CD4-positive, alpha-beta memory T cell (primary cell): ENCODE results near the gene SPHK2. TPM values are rescaled to one million over a fixed set of nuclear protein-coding genes. Genes with fewer than 3 reads are reported as not detected.
"Not testable (repeated sequence)": the region's sequence is repeated elsewhere in the genome, so short reads cannot be mapped to it uniquely, and the experiment has no call there.

Source experiments
- CTCF ChIA-PET: fragments of 350-600 bp; sonication (Branson Sonifier 250); formaldehyde crosslinking; loops from one replicate; lab custom pipeline; 2021; ENCODE audit warnings: inconsistent platforms; ENCODE audit not compliant: partially characterized antibody; lab: Charles Lee
- POLR2A ChIA-PET: fragments of 350-600 bp; sonication (Branson Sonifier 250); formaldehyde crosslinking; loops from one replicate; lab custom pipeline; 2021; ENCODE audit not compliant: partially characterized antibody; lab: Charles Lee
- DNase-seq, 5 donors: peaks; one replicate each; pipeline versions ENCODE4 v3.0.0 to v3.0.0-alpha.2; 2020 to 2022; ENCODE audit warnings: mixed read lengths in 1 of 5
- H3K27ac ChIP-seq: one replicate; pipeline ENCODE4 v1.7.0; 2013; ENCODE audit warnings: low read depth, low read length
- H3K27me3 ChIP-seq: 2 replicates; pipeline ENCODE4 v1.7.0; 2013; ENCODE audit warnings: mild to moderate bottlenecking, low read length, moderate library complexity; ENCODE audit not compliant: insufficient read depth
- H3K36me3 ChIP-seq: 2 replicates; pipeline ENCODE4 v1.7.0; 2013; ENCODE audit warnings: mild to moderate bottlenecking, low read length, moderate library complexity; ENCODE audit not compliant: insufficient read depth
- H3K4me1 ChIP-seq: 2 replicates; pipeline ENCODE4 v1.7.0; 2013; ENCODE audit warnings: mild to moderate bottlenecking, low read length, moderate library complexity; ENCODE audit not compliant: insufficient read depth
- H3K4me3 ChIP-seq, 2 donors: one replicate each; pipeline ENCODE4 v1.7.0; 2013; ENCODE audit warnings: low read length in 2 of 2, mild to moderate bottlenecking in 1 of 2
- H3K9me3 ChIP-seq, 2 donors: one replicate each; pipeline ENCODE4 v1.7.0; 2013; ENCODE audit warnings: low read length in 2 of 2, control low read depth in 1 of 2; ENCODE audit not compliant: control insufficient read depth in 1 of 2
- H3K27ac Mint-ChIP-seq, 7 donors: one replicate each; pipeline ENCODE4 v1.8.0; 2020 to 2021; ENCODE audit warnings: mixed read lengths in 7 of 7, mild to moderate bottlenecking in 6 of 7, inconsistent platforms in 3 of 7, moderate library complexity in 3 of 7
- H3K27me3 Mint-ChIP-seq, 2 donors: one replicate each; pipeline ENCODE4 v1.8.0; 2020 to 2021; ENCODE audit warnings: mixed read lengths in 2 of 2
- H3K36me3 Mint-ChIP-seq, 2 donors: one replicate each; pipeline ENCODE4 v1.8.0; 2020 to 2021; ENCODE audit warnings: mixed read lengths in 2 of 2, inconsistent platforms in 1 of 2, mild to moderate bottlenecking in 1 of 2
- H3K4me1 Mint-ChIP-seq, 4 donors: one replicate each; pipeline ENCODE4 v1.8.0; 2020 to 2021; ENCODE audit warnings: mixed read lengths in 4 of 4, mild to moderate bottlenecking in 1 of 4
- H3K4me3 Mint-ChIP-seq, 8 donors: one replicate each; pipeline ENCODE4 v1.8.0; 2020 to 2021; ENCODE audit warnings: mixed read lengths in 8 of 8, mild to moderate bottlenecking in 7 of 8, moderate library complexity in 6 of 8, inconsistent platforms in 3 of 8
- H3K9me3 Mint-ChIP-seq, 8 donors: one replicate each; pipeline ENCODE4 v1.8.0; 2020 to 2021; ENCODE audit warnings: mixed read lengths in 8 of 8, mild to moderate bottlenecking in 5 of 8, inconsistent platforms in 3 of 8, moderate library complexity in 1 of 8
- intact Hi-C: fragments of 100-400 bp; cut with micrococcal nuclease; formaldehyde crosslinking; loops from one replicate; pipeline ENCODE4 v1.15.1; 2023
- polyA plus RNA-seq, 2 donors: library from polyadenylated mRNA; unstranded; fragments of 300-500 nt; fragmentation: Illumina TruSeq; gene quantifications; one replicate each; pipeline ENCODE4 v1.2.3, GENCODE V29; 2021
- total RNA-seq, 2 experiments: library from RNA; stranded (reverse); gene quantifications; one replicate each; pipeline ENCODE4 v1.2.3, GENCODE V29; 2021

The SPHK2 gene
- total and polyA plus RNA-seq, 4 experiments from 2014 or later: 6.0 to 29.1 (median 16.7) TPM

GRCh38 chr19:48676887-48677286 is 57.6 kb downstream of the SPHK2 start:
- H3K4me3 Mint-ChIP-seq: no peak overlapping the region
- no peaks in the 10 kb centered on the region for H3K9me3 Mint-ChIP-seq
- POLR2A ChIA-PET: interaction anchor here (0.6 to 3.3 kb wide), 2 partner anchors 32 to 199 kb away, joined by 3 to 25 read pairs; partner anchors contain the start of gene CA11
- H3K27me3 Mint-ChIP-seq: no peaks in the 10 kb centered on the region
- H3K36me3 Mint-ChIP-seq: no peaks in the 10 kb centered on the region
- CTCF ChIA-PET: interaction anchor here (1.6 to 3.6 kb wide), 4 partner anchors 12 to 166 kb away, joined by 4 to 34 read pairs (median 7); partner anchors contain the start of gene CA11
- DNase-seq: no peak
- Histone ChIP-seq H3K4me3 (no peak overlapping the region), H3K36me3 (no peaks in the 10 kb centered on the region), H3K27me3 (no peaks in the 10 kb centered on the region), H3K27ac (no peak overlapping the region), H3K4me1 (peaks cover 9% of the 10 kb centered on the region), H3K9me3 (no peaks in the 10 kb centered on the region)
- H3K4me1 Mint-ChIP-seq: peaks cover 5 to 8% (median 6%) of the 10 kb centered on the region in 4 donors
- no peak overlapping the region for H3K27ac Mint-ChIP-seq
- intact Hi-C loops: no loop called here

- Histone ChIP-seq H3K4me3 (no peak overlapping the region), H3K36me3 (no peaks in the 10 kb centered on the region), H3K4me1 (peaks cover 9% of the 10 kb centered on the region), H3K9me3 (no peaks in the 10 kb centered on the region), H3K27ac (no peak overlapping the region), H3K27me3 (no peaks in the 10 kb centered on the region)
- peaks cover 5 to 8% (median 6%) of the 10 kb centered on the region in 4 donors for H3K4me1 Mint-ChIP-seq
- CTCF ChIA-PET: interaction anchor here (1.2 to 1.3 kb wide), 2 partner anchors 10 to 33 kb away, joined by 5 to 8 read pairs; partner anchors contain the start of gene CA11
- H3K4me3 Mint-ChIP-seq: no peak overlapping the region
- DNase-seq: no peak
- H3K36me3 Mint-ChIP-seq: no peaks in the 10 kb centered on the region
- intact Hi-C loops: no loop called here
- POLR2A ChIA-PET: interaction anchor here (1.0 kb wide), 1 partner anchor 61 kb away, joined by 3 read pairs; no protein-coding TSS in a partner anchor
- no peaks in the 10 kb centered on the region for H3K27me3 Mint-ChIP-seq
- no peaks in the 10 kb centered on the region for H3K9me3 Mint-ChIP-seq
- no peak overlapping the region for H3K27ac Mint-ChIP-seq
These were observed 58.9 kb downstream of the SPHK2 start for GRCh38 chr19:48678201-48678600.

- H3K4me1 Mint-ChIP-seq, POLR2A ChIA-PET, H3K27me3 ChIP-seq, intact Hi-C loops, H3K36me3 Mint-ChIP-seq, H3K27me3 Mint-ChIP-seq, H3K4me1 ChIP-seq, H3K9me3 ChIP-seq, H3K36me3 ChIP-seq, DNase-seq, H3K27ac ChIP-seq, CTCF ChIA-PET, H3K4me3 Mint-ChIP-seq, H3K4me3 ChIP-seq, H3K27ac Mint-ChIP-seq, H3K9me3 Mint-ChIP-seq: not testable (repeated sequence)
These were observed 60.7 kb downstream of the SPHK2 start for GRCh38 chr19:48680006-48680405.

Other genes starting within 250 kb of the SPHK2 start
- gene KDELR1, start 228.0 kb upstream of the SPHK2 start, total RNA-seq: 10 to 100 TPM; 58.8 to 63.2 TPM
- gene KDELR1, start 228.0 kb upstream of the SPHK2 start, polyA plus RNA-seq: 10 to 100 TPM; 17.7 to 28.8 TPM
- gene GRIN2D, start 225.8 kb upstream of the SPHK2 start, total RNA-seq: under 1 TPM; 0.14 to 0.17 TPM
- not detected for gene GRIN2D, start 225.8 kb upstream of the SPHK2 start, polyA plus RNA-seq
- gene GRWD1, start 173.5 kb upstream of the SPHK2 start, total RNA-seq: 10 to 100 TPM; 36.2 to 39.0 TPM
- gene GRWD1, start 173.5 kb upstream of the SPHK2 start, polyA plus RNA-seq: 10 to 100 TPM; 44.4 to 52.8 TPM
- 1 to 10 TPM; 2.5 to 3.6 TPM for gene KCNJ14, start 163.9 kb upstream of the SPHK2 start, total RNA-seq
- under 1 TPM; 0.18 to 0.22 TPM for gene KCNJ14, start 163.9 kb upstream of the SPHK2 start, polyA plus RNA-seq
- 10 to 100 TPM; 74.9 to 89.0 TPM for gene CYTH2, start 150.1 kb upstream of the SPHK2 start, total RNA-seq
- 10 to 100 TPM; 30.1 to 31.3 TPM for gene CYTH2, start 150.1 kb upstream of the SPHK2 start, polyA plus RNA-seq
- gene LMTK3, start 107.7 kb upstream of the SPHK2 start, total RNA-seq: 10 to 100 TPM; 18.5 to 20.6 TPM
- gene LMTK3, start 107.7 kb upstream of the SPHK2 start, polyA plus RNA-seq: under 1 TPM in 1 of 2 donors, not detected in 1; 0.17 TPM
- gene SULT2B1, start 67.3 kb upstream of the SPHK2 start, total RNA-seq: not detected
- gene SULT2B1, start 67.3 kb upstream of the SPHK2 start, polyA plus RNA-seq: under 1 TPM in 1 of 2 donors, not detected in 1; 0.13 TPM
- gene SPACA4, start 12.8 kb upstream of the SPHK2 start, total RNA-seq: not detected
- not detected for gene SPACA4, start 12.8 kb upstream of the SPHK2 start, polyA plus RNA-seq
- gene FAM83E, start 4.4 kb upstream of the SPHK2 start, total RNA-seq: 1 to 10 TPM; 4.3 to 5.3 TPM
- not detected for gene FAM83E, start 4.4 kb upstream of the SPHK2 start, polyA plus RNA-seq
- gene RPL18, start 328 bp upstream of the SPHK2 start, total RNA-seq: 1,000 to 10,000 TPM; 2,357 to 2,448 TPM
- gene RPL18, start 328 bp upstream of the SPHK2 start, polyA plus RNA-seq: 1,000 to 10,000 TPM; 2,084 to 2,180 TPM
- 10 to 100 TPM; 62.6 to 69.5 TPM for gene DBP, start 17.9 kb downstream of the SPHK2 start, total RNA-seq
- 100 to 1,000 TPM in 1 of 2 donors, 10 to 100 TPM in 1; 37.4 to 113 TPM for gene DBP, start 17.9 kb downstream of the SPHK2 start, polyA plus RNA-seq
- 10 to 100 TPM; 13.7 to 15.4 TPM for gene CA11, start 26.7 kb downstream of the SPHK2 start, total RNA-seq
- 1 to 10 TPM; 5.0 to 9.4 TPM for gene CA11, start 26.7 kb downstream of the SPHK2 start, polyA plus RNA-seq
- gene NTN5, start 53.5 kb downstream of the SPHK2 start, total RNA-seq: 1 to 10 TPM; 2.3 to 3.3 TPM
- gene NTN5, start 53.5 kb downstream of the SPHK2 start, polyA plus RNA-seq: under 1 TPM in 1 of 2 donors, not detected in 1; 0.62 TPM
- gene FUT2, start 76.5 kb downstream of the SPHK2 start, total RNA-seq: not detected
- gene FUT2, start 76.5 kb downstream of the SPHK2 start, polyA plus RNA-seq: under 1 TPM; 0.11 to 0.59 TPM
- gene MAMSTR, start 100.2 kb downstream of the SPHK2 start, total RNA-seq: 1 to 10 TPM; 2.1 to 2.5 TPM
- under 1 TPM; 0.71 to 0.73 TPM for gene MAMSTR, start 100.2 kb downstream of the SPHK2 start, polyA plus RNA-seq
- under 1 TPM in 1 of 2 experiments, not detected in 1; 0.22 TPM for gene RASIP1, start 121.1 kb downstream of the SPHK2 start, total RNA-seq
- gene RASIP1, start 121.1 kb downstream of the SPHK2 start, polyA plus RNA-seq: under 1 TPM; 0.10 to 0.25 TPM
- not detected for gene IZUMO1, start 127.4 kb downstream of the SPHK2 start, total RNA-seq
- not detected for gene IZUMO1, start 127.4 kb downstream of the SPHK2 start, polyA plus RNA-seq
- under 1 TPM; 0.22 to 0.32 TPM for gene FUT1, start 133.1 kb downstream of the SPHK2 start, total RNA-seq
- gene FUT1, start 133.1 kb downstream of the SPHK2 start, polyA plus RNA-seq: under 1 TPM in 1 of 2 donors, not detected in 1; 0.11 TPM
- gene FGF21, start 136.0 kb downstream of the SPHK2 start, total RNA-seq: not detected
- gene FGF21, start 136.0 kb downstream of the SPHK2 start, polyA plus RNA-seq: not detected
- gene BCAT2, start 191.5 kb downstream of the SPHK2 start, total RNA-seq: 10 to 100 TPM; 25.9 to 30.1 TPM
- 10 to 100 TPM; 19.0 to 28.8 TPM for gene BCAT2, start 191.5 kb downstream of the SPHK2 start, polyA plus RNA-seq
- under 1 TPM; 0.35 to 0.75 TPM for gene HSD17B14, start 217.0 kb downstream of the SPHK2 start, total RNA-seq
- 1 to 10 TPM in 1 of 2 donors, under 1 TPM in 1; 0.32 to 1.1 TPM for gene HSD17B14, start 217.0 kb downstream of the SPHK2 start, polyA plus RNA-seq
- 1 to 10 TPM; 2.8 to 6.6 TPM for gene PLEKHA4, start 249.1 kb downstream of the SPHK2 start, total RNA-seq
- 1 to 10 TPM; 2.3 to 7.5 TPM for gene PLEKHA4, start 249.1 kb downstream of the SPHK2 start, polyA plus RNA-seq